Brain pericyte (primary cell): ENCODE measurements around the gene RAX2.

Experiments used
- DNase-seq: peaks from one replicate; pipeline ENCODE4 v3.0.0-alpha.2; 2012; ENCODE audit warnings: low read depth, low spot score

Gene RAX2

DNA sequence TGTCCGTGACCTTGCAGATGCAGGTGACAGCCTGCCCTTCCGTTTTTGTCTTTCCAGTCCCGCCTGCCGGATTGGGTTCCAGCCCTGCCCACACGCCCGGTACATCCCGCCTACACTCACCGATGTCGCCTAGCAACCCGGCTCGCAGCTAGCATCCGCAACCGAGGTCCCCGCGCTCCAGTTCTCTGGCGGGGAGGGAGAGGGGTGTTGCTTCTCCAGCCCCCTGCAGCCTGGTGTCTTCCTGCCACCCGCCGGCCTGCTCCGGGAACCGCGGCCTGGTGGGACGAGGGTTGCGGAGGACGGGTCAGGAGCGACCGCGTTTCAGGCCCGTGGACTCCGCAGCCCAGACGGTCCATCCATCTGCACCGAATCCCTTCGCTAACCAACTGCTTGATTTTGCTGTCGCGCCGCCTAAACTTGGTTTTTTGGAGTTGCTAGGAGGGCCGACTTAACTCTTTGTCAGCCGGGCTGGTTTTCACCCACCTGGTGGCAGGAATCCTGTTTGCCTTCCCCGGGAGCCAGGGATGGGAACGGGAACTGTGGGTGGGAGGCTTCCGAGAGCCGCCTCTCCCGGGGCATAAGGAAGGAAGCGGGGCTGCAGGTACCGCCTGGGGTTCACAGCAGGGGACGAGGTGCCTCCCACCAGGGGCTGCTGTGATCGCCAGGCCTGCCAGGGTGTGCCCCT, 29.5 kb upstream of the RAX2 start:
- DNase-seq = no peak

DNA sequence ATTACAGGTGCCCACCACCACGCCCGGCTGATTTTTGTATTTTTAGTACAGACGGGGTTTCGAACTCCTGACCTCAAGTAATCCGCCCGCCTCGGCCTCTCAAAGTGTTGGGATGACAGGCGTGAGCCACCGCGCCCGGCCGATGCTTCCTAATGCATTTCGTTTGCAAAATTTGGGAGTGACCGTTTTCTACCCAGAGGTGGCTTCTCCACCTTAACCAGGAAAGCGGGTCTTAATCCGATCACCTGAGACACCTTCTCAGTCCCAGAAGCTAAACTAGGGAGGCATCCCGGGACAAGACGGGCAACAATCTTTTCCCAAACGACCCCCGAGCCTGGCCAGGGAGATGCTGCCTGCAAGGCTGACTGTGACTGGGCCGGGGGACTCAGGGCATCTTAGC, 29.0 kb upstream of the RAX2 start:
- DNase-seq = no peak

GRCh38 chr19:3798137-3798536, 26.1 kb upstream of the RAX2 start:
- DNase-seq = no peak

DNA sequence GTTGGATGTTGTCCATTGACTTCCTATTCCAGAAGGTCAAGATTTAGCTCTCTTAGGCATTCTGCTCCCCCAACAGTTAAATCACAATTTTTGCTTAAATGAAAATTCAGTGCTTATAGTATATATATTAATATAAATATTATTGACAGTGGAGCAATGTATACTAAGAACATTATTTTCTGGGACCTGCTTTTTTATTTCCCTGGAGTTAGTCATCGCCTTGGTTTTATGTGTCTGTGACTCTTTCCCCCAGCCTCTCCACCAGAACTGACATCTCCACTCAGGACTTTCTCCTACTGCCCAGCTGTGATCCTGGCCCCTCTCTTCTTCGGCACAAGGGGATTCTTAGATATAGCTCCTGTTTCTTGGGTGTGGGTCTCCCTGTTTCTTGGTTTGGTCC, 24.3 kb upstream of the RAX2 start:
- no peak for DNase-seq

- no peak for DNase-seq
Observed at GRCh38 chr19:3793799-3794198, 21.8 kb upstream of the RAX2 start.

DNA sequence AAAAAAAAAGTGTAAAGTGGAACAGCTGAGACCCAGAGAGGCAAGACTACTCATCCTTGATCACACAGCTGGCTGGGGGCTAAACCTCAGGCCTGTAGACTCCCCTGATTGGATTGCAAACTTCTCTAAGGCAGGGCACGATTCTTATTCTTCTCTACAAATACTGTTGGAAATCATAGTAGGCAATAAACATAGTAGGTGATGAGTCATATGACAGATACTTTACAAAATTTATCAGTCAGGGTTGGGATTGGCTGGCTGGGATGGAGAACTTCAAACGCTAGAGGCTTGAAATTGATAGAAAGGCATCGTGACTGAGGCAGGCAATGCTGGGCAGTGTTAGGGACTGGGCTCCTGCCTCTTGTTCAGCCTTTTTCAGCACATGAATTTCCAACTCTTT, 20.1 kb upstream of the RAX2 start:
- DNase-seq = no peak

- no peak for DNase-seq
Observed at GRCh38 chr19:3790941-3791340, 18.9 kb upstream of the RAX2 start.

DNA sequence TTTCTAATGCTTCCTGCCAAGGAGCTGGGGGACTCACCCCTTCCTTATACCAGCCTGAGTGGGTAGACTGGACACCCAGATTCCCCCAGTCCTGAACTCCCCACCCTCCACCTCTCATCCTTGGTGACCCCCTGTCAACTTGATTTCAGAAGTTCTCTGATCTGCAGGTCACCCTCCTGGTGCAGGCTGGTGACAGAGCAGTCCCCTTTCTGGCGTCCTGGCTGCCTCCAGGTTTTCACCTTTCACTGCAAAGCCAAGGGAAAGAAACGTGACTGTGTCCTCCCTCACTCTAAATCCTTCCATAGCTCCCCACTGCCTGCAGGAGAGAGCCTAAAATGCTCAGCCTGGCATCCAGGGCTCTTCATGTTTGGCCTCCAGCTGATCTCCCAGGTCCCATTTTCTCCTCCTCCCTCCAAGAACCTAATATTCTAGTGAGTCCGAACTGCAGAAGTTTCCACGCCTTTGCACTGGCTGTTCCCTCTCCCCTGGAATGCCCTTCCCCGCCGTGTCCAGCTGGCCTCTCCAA, 18.2 kb upstream of the RAX2 start:
- no peak for DNase-seq

- no peak for DNase-seq
Observed at GRCh38 chr19:3788996-3789778, 17.2 kb upstream of the RAX2 start.

DNA sequence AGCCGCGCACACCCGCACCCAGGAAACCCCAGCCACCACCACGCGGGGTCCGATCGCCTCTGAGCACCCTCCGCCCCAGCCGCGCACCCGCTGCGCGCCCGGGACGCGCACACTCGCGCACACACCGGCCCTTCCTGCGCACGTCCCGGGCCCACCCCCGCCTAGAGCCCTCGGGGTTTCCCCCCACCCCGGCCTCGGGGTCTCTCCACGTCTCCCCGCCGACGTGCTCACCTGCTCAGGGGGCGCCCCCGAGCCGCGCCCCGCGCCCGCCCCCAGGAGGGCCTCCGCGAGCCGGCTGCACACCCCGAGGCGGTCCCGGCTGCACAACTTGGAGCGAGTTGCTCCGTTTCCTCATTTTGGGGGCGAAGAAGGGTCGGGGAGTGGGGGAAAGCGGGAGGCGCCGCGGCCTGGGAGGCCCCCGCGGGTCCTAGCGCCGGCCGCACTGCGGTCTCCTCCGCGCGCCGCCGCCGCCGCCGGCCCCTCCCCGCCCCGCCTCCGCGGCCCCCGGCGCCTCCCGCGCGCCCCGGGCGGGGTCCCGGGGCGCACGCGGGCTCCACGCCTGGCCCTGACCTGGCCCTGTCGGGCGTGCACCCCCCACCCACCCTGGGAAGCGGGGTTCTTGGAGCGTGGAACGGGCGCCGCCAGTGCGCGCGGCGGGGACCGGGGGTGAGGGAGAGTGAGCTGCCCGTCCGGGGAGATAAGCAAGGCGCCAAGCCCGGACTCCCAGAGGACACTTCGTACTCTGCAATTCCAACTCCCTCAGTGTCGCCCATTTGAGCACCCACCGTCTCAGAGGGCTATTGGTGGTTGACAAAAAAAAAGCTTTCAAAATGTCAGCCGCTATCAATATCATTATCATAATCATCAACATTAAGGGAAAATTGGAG, 14.2 kb upstream of the RAX2 start, which contains the start of gene MATK:
Gene MATK, minus strand, starts transcription at position 444 of the 887 bp plus-strand sequence. CDS start 1,246 bp downstream, outside the sequence.
- DNase-seq = no peak

- DNase-seq = no peak
Observed at GRCh38 chr19:3785451-3785937, 13.5 kb upstream of the RAX2 start.

GRCh38 chr19:3784607-3785450, 12.8 kb upstream of the RAX2 start:
- no peak for DNase-seq

- DNase-seq = no peak
Observed at GRCh38 chr19:3783660-3784584, 11.9 kb upstream of the RAX2 start.

DNA sequence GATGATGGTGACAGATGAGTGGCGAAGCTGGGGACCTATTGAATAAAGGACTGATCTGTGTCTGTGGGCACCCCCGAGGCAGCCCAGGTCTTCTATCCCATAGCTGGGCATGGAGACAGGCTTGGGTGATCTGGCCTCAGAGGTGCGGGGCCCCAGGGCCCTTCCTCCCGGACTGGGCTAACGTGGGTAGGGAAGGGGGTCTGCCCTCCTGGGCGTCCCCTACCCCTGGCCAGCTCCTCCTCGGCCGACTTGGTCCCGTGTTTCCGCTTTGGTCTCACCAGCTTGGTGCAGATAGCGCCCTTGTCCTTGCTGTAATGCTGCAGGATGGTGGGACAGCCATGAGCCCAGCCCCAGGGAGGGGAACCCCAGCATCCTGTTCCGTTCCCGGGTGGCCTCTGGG, 10.9 kb upstream of the RAX2 start:
- no peak for DNase-seq

- DNase-seq = no peak
Observed at GRCh38 chr19:3782330-3782729, 10.3 kb upstream of the RAX2 start.

- DNase-seq = no peak
Observed at GRCh38 chr19:3781603-3782002, 9.6 kb upstream of the RAX2 start.

- DNase-seq = no peak
Observed at GRCh38 chr19:3780786-3781304, 8.8 kb upstream of the RAX2 start.

GRCh38 chr19:3778899-3779723, 7.1 kb upstream of the RAX2 start:
- no peak for DNase-seq
